UCSD-AML1 (cell line): ENCODE data around the gene GALNT2.

Source experiments
- DNase-seq: peaks from one replicate; lab custom pipeline; 2025; ENCODE audit not compliant: unreplicated experiment; lab: John Stamatoyannopoulos, UW

The GALNT2 gene

DNA sequence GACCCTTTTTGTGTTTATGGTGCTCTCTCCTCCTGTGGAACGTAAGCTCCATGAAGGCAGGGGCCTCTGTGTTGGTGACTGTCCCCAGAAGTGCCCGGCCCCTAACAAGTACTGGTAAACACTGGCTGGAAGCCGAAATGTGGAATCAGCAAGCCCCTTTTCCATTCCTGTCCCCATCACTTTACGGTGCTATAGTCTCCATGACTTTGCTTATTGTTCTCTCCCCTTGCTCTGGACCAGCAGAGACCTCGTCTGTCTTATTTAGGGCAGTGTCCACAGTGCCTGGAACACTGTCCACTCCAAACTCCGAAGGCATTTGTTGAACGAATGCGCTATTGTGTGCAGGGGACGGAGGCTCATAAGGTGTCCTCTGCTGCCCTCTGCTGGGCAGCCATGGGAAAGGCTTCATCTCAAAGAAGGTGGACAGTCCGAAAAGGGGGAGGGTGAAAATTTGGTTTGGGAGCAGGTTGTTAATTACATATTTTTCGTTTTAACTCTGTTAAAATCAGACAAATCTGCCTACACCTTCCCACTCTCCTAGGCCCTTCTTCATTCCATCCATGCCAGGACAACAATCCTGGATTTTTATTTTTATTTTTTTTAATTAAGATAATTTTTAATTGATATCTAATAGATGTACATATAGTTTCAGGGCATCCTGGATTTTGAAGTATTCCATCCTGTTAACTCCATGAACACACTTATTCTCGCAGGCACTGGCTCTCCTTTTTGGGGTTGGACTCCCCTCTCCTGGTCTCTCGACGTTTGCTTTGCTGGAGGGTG, 243.5 kb downstream of the GALNT2 start:
- DNase-seq = peak; percentile 73

DNA sequence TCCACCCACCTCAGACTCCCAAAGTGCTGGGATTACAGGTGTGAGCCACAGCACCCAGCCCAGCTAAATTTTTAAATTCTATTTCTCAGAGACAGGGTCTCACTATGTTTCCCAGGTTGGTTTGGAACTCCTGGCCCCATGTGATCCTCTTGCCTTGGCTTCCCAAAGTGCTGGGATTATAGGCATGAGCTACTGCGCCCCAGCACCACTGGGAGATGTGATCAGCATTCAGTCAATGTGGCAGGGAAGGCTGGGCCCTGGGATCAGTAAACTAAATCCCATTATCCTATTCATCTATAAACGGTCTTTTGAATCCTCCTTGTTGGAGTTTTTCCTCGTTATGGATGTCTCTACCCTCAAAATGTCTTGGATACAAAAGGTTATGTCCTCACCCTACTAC, 245.6 kb downstream of the GALNT2 start:
- no peak for DNase-seq

DNA sequence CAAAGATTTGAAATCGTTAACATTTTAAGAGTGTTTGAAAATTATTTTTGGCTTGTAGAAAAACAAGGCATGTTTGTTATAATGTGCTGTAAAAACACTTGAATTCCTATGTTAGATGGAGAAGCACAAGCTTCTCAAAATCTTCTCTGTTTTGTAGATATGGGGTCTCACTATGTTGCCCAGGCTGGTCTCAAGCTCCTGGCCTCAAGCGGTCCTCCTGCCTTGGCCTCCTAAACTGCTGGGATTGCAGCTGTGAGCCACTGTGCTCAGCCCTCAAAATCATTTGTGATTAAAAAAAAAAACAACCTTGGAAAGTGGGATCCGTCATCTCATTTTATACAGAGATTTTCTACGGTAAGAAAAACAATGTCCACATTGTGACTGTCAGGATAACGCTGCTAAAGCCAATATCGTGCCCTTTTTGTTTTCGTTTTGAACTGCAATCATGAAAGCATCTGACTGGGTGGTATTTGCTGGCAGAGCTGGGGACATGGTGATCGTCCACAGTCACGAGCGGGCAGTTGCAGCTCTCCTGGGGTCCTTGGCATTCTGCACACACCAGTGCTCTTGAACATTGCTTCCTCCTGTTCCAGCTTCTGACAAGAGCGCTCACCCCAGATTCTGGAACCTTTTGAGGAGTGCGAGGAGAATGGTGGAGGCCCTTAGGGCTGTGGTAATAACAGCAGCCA, 246.6 kb downstream of the GALNT2 start:
- DNase-seq = no peak

DNA sequence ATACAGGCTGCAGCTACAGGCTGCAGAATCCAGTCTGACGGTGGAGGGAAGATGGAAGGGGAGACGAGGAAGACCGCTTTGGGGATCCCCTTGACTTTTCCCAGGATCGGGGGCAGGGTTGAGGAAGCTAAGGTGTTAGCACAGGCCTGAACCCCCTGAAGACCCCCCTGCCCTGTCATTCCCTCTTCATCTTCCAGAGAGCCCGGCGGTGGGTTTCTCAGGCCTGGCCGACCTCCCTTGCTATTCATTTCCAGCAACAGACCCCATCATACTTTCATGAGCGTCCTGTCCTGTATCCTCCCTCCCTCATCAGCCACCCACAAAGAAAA, 247.1 kb downstream of the GALNT2 start:
- DNase-seq = no peak

DNA sequence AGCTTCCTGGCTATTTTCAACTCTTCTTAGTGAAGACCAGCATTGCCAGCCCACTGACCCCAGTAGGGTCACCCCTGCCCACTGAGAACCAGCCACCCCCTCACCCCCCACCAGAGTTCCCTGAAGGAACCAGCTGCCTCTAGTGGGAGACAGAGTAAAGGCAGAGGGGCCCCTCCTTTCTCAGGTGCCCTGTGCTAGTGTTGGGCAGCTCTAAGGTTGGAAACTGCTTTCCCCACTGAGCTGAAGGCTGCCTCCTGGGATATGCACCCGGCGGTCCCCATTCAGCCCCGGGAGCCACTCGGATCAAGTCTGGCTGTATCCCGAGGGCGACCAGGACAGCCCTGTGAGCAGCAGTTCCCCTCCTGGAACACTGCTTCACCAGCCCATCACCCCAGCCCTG, 248.1 kb downstream of the GALNT2 start:
- DNase-seq = no peak

DNA sequence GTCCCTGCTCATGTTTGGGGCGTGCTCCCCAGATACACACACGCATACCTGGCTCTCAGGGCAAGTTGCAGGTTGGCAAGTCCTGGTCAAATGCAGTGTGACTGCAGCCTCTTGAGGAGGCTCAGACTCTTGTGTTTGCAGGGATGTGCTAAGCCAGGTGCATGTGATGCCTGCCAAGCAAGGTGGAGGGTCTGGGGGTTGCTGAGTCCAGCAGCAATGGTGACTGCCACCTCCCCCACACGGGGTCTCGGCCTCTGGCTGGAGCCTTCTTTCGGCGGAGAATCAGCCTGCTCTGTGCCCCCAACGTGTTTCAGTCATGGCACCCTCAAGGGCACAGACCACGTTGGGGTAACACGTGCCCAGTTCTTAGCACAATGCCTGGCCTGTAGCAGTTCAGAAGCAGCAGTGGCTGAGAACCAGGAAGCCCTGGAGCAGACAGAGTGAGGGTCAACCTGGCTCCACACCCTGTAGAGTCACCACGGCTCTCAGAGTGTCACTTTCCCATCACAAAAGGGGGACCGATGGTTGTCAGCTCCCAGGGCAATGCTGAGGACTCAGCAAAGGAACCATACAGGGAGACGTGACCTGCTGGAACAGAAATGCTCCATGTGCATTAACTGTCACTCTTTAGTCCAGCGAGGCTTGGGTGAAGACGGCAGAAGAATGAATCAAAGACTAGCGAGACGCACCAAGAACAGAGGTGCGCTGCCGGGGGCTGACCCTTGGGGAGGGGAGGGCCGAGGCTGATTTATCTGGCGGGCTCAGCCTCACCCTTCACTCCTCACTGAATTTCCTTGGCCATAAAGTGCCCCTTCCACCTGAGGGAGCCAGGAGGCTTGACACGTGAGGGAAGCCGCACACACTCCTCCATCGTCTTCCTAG, 250.1 kb downstream of the GALNT2 start:
- no peak for DNase-seq

DNA sequence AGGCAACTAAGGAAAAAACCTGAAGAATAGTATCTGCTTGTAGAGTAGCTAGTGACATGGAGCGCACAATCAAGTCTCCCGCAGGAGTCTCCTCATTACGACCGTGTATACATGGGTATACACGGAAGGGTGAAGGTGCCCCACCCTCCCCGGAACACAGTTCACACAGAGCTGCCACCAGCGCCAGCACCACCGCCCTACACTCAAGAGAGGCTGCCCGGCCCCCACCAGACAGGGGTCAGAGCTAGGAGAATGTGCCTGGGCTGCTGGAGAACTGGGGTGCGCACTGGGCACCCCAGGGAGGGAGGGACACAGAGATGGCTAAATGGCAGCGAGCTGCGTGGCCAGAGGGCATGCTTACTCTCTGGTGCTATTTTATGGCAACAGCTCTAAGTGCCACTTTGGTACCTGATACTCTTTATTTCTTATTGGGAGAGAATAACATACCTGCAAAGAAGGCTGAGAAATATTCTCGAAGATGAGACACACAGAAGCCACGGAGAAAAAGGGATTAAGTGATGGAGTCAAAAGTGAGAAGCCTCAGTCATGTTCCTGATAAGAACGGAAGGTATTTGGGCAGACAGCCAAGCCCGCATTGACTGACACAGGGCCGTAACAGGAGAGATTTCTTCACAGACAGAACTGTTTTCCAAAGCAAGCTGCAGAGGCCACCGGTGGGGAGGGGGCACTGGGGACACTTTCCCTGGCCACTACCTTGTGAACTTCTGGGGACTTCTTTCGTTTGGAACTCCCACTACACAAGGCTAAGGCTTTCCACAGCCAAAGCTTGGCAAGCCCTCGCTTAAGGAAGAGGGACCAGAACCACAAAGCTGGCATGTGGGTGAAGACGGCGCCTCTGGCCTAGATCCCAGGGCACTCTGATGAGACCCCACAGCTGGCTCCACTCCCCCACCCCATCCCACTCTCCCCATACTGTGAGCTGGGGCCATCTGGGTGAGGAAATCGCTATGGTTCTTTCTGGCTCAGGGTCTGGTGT, 251.1 kb downstream of the GALNT2 start:
- no peak for DNase-seq

DNA sequence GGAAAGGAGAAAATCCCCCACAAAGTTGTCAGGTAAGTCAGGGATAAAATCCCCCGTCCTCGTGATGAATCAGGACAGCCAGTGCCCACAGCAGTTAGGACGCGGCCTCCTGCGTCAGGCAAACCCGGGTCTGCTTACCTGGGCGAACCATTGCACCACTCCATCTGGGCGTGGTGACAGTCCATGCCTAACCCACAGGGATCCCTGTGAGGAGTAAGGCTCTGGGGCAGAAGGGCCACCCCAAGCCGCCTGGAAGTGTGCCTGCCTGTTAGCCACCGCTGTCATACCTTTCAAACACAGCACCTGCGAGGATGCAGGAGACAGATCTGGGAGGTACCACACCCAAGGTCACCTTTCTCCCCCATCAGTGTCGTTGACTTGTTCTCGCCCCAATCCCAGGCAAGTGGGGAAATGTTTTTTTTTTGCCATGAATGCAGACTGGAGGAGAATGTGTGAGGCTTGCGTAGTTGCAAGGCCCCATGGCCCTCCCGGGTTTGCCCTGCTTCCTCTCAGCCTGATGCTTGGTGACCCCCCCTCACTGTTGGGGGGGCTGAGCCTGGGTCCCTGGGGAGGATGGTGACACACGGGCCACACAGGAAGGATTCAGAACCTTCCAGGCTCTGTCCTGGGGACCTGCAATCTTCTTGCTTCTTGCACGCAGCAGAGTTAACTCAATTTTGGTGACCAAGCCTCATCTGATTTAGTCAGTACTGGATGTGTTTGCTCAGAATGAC, 252.1 kb downstream of the GALNT2 start:
- DNase-seq = no peak

DNA sequence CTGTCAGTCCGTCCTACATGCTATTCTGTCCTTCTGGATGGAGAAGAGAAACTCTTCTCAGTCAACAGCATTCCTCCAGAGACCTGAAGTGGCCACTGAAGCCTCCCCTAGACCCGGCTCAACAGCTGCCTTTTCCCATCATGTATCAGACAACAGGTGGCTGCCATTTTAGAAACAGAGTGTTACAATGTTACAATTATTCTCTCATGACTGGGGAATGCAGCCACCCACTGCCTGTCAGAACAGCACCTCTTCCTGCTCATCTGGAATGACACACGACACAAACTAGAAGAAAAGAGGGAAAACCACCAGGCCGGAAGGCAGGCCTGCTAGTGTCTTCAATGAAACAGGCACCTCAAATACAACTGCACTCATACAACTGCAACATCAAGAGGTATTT, 253.8 kb downstream of the GALNT2 start:
- no peak for DNase-seq

DNA sequence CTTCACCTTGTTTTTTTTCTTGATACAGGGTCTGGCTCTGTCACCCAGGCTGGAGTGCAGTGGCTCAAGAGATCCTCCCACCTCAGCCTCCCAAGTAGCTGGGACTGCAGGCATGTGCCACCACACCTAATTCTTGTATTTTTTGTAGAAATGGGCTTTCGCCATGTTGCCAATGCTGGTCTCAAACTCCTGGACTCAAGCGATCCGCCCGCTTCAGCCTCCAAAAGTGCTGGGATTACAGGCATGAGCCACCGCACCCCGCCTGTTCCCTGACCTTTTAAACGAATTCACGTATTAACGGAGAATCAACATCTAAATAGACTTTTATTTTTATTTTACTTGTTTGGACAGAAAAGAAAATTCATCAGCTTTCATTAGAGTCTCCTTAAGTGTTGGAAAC, 254.3 kb downstream of the GALNT2 start:
- DNase-seq = no peak

DNA sequence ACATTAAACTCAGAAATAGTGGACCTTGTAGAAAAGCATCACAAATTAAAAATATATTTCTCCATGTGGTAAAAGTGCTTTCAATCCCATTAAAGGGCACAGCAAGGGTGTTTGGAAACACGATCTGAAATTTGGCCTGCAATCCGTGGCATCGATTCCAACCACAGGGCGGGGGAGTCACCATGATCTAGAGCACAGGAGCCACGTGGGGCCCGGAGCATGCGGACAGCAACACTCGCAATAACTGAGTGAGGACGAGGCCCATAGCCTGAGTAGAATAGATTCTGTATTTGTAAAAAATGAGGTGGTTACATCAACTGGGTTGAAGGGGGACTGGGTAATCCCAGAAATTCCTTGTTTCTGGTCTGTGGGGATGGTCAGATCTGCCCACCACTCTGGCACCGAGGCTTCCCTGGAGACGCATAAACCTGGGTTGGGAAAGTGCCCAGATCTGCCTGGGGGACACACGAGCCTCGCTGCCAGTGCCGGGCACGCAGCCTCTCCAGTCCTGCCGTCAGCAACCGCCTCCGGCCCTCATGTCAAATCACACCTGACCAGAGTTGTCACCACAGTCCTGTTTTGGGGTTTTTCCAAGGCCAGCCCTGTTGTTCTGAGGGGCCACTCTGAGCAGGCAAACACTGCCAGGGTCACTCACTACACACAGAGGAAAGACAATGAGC, 254.8 kb downstream of the GALNT2 start:
- DNase-seq = no peak

DNA sequence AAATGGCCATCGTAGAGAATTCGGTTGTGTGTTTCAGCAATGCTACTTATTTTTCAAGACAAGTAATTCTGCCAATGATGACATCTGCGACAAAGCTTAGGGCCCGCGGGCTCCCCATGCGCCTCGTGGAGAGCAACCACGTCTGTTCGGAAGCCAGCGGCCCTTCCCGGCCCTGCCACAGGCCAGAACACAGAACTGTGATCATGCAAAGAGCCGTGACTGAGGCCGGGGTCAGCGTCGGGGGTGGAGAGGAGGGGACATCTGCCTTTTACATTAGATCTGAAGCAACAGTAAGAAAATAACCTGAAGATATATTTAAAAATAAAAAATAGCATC, 255.4 kb downstream of the GALNT2 start:
- DNase-seq = no peak

DNA sequence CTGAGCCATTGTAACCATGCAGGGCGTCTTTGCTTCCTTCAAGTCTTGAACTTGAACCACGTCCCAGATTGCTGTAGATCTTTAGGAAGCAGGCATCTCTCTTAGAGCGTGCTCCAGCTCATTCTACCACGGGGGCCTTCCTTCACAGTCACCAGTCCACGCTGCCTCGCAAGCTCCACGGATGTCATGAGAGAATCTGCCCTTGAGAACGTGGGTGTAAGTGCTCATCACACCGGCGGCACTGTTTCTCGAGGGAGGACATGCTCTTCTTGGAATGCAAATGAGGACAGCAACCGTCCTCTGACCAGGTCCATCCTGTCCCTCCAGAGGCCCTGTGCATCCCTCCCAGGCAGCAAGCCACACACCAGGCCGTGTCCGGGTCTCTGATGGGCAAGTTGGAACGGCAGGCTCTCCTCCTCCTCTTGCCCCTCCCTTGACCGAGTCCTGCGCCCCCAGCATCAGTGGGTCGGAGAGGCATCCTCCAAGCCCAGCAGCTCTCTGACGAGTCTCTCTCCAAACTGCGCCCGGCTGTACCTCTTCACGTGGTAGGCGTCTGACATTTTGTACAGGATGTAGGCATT, 256.0 kb downstream of the GALNT2 start:
- DNase-seq = no peak

DNA sequence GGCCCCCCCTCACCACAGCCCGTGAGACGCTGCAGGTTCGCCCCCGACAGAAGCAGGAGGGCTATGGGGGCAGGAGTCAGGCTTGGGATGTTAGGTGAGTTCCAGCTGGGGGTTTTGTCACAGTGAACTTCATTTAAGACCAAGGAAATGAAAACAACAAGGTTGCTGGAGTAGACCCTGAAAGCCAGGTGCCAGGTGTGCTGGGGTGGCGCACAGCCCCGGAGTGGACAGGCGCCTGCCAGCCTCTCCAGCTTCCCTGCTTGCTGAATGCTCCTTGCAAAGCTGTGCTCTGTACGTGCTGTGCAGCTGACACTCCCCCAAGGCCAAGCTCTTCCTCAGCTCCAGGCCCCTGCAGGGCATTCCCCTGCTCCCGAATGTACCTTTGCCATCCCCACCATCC, 256.6 kb downstream of the GALNT2 start:
- no peak for DNase-seq

DNA sequence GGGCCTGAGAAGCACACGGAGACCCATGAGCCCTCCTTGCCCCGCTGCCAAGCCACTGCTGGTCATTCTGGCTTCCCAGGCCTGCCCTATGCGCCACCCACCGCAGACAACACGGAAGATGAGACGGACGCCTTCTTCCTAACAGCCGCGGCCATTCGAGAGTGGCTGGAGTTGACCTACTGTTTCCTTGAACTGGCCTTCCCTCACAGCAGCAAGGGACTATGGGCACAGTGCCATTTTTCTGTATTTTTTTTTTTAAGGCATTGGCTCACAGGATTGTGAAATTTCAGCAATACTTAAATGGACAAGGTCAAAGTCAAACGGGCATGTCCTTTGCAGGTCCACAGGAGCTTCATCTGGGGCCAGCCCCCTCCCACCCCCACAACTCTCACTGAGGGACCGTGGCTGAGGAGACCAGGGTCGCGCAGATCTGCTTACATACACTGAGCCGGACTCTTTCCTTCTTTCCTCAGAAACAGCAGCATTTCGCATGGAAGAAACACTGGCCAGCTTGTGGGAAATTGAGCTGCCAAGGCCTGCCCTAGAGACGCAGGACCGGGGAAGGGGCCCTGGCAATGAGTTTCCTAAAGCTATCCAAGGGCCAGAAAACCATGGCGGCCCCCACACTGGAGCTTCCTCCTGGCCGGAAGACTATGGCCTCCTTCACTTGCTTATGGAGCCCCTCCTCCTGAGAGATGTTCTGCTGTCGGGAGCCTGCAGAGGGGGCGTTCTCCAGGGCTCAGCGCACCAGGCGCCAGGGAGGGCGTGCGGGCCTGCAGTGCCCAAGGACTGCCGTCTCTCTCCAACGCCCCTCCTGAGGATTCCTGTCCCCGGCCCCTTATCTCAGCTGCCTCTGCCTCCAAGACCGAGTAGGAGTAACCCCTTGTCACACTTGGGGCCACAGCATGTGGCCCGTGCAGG, 260.2 kb downstream of the GALNT2 start:
- DNase-seq = no peak

DNA sequence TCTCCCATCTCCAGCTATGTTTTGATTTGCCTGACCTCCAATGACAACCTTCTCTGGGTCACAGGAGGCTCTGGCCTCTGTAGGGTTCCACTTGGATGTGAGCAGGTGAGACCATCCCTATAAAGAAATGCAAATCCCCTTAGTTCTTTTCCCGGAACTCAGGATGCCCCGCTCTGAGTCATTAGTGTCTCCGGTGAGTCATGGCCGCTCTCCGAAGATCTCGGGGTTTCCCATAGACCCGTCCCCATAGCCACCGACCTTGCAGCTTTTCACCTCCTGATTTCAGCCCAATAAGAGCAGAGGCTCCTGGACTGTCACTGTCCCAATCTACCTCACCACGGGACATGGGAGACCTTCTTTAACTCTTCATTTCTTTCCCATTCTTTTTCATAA, 260.9 kb downstream of the GALNT2 start:
- DNase-seq = no peak

DNA sequence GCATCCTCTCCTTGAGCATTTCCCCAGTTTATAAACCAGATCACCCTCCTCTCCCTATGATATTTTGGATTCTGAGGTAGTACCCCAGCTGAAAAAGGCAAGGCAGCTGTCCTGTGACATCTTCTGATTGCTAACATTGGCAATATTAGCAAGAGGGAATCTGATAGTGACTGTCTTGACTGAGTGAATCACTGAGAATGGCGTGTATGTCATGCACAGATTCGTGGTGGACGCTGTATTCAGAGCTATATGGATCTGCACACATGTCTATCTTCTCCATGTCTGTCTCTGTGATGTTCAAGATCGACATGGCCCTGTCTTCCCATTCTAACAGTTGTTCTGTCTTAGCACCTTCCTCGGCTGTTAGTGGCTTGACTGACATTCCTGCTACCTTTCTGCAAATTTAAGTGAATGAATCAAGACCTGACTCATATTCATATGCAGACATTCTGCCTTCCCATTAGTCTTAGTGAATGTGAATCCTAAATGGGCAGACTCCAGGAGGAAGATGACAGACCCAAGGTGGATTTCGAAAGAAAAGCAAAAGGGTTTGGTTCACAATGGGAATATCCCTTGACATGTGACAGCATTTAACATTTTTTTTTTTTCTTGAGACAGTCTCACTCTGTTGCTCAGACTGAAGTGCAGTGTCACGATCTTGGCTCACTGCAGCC, 261.4 kb downstream of the GALNT2 start:
- no peak for DNase-seq

DNA sequence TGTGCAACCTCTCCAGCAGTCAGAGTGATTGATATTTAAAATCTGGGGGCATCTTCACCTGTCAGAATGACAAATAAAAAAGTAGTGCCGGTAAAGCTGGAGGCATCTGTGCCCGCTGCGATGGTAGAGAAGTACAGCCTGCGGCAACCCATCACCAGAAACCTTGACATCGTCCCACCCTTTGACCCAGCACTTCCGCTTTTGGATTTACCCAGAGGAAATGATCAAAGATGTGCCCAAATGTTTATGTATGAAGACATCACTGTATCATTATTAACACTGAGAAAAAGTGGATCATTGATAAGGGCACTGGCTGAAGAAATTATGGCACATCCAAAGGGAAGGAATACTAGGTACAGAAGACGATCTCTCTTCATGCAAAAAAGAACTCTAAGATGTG, 263.1 kb downstream of the GALNT2 start:
- DNase-seq = no peak
